HG02571 (cell line): Measurements from ENCODE around the gene DRP2.
"Not testable (repeated sequence)": the region's sequence is repeated elsewhere in the genome, so short reads cannot be mapped to it uniquely, and the experiment has no call there.

Experiments used
- ATAC-seq: cut with Tn5 transposase; IDR thresholded peaks from one replicate; pipeline ENCODE4 v1.9.1; 2021; ENCODE audit warnings: mild to moderate bottlenecking, moderate library complexity; ENCODE audit not compliant: unreplicated experiment

DRP2 gene

GRCh38 chrX:101231080-101231479, 11.5 kb downstream of the DRP2 start:
- ATAC-seq = no peak

DNA sequence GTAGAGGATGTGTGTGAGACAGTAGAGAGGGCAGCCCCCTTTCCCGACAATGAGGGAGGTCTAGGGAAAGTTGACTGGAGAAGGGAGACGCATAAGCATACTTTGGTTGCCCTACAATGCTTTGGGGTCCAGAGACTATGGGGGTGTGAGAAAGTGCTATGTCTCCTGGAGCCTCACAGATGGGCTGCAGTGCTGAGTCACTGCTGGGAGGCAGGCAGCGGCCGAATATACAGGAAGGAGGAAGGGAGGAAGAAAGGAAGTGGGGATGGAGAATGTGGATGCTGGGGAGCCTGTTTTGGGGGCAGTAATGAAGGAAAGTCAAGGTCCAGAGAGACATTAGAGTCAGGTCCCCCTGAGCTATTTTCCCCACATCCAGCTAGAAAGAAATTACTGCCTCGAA, 12.7 kb downstream of the DRP2 start:
- ATAC-seq = no peak

- ATAC-seq = no peak
Observed at GRCh38 chrX:101237041-101237440, 17.5 kb downstream of the DRP2 start.

DNA sequence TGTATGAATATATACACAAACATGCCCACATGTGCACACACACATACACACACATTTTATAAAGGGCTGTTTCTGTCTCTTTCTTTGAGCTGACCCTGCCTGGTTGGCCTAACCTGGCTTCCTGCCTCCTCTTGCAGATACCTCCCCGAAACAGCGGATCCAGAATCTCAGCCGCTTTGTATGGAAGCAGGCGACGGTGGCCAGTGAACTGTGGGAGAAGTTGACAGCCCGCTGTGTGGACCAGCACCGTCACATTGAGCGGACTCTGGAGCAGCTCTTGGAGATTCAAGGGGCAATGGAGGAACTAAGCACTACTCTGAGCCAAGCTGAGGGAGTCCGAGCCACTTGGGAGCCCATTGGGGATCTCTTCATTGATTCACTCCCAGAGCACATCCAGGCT, 21.9 kb downstream of the DRP2 start:
- no peak for ATAC-seq

DNA sequence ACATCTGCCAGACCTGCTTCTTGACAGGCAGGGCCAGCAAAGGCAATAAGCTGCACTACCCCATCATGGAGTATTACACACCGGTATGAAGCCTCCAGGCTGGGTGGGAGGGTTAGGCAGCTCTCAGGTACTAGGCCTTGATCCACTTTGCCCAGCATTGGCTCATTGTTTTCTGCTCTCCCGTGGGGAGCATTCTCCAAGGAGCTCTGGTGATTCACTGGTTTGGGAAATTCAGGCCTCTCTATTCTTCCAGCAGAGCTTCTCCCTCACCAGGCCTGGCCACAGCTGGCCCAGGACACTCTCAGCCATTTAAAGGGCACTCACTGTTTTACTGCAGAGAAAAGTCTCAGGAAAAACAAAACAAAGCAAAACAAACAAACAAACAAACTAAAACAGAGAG, 33.0 kb downstream of the DRP2 start:
- no peak for ATAC-seq

- ATAC-seq = no peak
Observed at GRCh38 chrX:101257448-101258258, 38.1 kb downstream of the DRP2 start.

DNA sequence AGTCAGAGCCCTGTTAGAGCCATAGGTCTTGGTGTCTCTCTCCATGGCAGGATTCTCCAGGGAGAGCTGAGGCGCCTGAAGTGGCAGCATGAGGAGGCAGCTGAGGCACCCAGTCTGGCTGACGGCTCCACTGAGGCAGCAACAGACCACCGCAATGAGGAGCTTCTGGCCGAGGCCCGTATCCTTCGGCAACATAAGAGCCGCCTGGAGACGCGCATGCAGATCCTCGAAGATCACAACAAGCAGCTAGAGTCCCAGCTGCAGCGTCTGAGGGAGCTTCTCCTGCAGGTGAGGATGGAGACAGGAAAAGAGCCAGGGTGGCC, 38.6 kb downstream of the DRP2 start:
- no peak for ATAC-seq

GRCh38 chrX:101260435-101260834, 40.8 kb downstream of the DRP2 start:
- ATAC-seq = no peak

DNA sequence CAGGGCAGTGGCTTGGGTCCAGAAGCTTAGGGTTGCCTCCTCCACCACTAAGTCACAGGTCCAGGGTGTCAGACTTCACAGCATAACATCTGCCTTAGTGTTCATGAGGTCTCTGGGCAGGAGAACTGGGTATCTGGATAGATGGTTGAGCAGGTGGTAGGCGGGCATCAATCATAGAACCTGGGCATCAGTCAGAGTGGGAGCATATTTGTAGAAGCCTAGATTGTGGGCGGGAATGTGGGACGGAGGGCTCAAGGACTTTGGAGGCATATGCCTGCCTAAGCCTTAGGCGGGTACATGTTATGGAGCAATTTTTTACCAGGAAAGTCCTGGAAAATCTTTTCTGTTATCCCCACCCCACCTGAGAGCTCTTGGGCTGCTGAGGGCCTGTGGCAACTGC, 43.0 kb downstream of the DRP2 start:
- ATAC-seq = no peak

- no peak for ATAC-seq
Observed at GRCh38 chrX:101263766-101264165, 44.2 kb downstream of the DRP2 start.

GRCh38 chrX:101265869-101266428, 46.4 kb downstream of the DRP2 start:
- no peak for ATAC-seq

- ATAC-seq = no peak
Observed at GRCh38 chrX:101274198-101274597, 54.6 kb downstream of the DRP2 start.

DNA sequence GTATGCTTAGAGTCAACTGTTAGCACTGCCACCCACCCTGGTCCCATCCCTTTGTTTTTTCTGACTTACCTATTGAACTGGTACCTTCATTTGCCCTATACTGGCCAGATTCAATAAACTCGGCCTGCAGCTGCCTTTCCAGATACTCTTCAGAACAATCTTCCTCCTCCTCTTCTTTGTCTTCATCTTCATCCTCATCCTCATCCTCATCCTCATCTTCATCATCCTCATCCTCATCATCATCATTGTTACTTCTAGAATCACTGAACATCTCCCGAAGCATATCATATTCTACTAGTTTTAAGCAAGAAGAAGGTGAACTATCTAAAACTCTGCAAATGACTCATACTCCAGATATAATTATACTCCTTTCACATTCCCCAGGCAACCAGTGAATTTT, 56.7 kb downstream of the DRP2 start:
- ATAC-seq = no peak

DNA sequence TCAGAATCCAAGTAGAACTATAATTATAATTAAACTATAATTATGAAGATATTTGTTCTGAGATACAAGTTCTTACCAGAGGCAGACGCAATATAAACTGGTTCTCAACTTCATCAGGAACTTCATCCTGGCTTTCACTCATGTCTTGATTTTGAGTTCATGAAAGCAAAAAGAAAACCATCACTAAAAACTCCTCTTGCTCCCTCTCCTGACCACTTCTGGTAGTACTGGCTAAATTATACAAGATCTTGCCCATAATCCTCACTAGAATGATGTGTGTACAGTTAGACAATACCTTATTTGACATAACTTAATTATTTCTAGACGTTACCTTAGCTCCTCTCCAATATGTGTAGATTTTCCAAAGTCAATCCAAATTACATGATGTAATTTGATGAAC, 67.8 kb downstream of the DRP2 start:
- no peak for ATAC-seq

DNA sequence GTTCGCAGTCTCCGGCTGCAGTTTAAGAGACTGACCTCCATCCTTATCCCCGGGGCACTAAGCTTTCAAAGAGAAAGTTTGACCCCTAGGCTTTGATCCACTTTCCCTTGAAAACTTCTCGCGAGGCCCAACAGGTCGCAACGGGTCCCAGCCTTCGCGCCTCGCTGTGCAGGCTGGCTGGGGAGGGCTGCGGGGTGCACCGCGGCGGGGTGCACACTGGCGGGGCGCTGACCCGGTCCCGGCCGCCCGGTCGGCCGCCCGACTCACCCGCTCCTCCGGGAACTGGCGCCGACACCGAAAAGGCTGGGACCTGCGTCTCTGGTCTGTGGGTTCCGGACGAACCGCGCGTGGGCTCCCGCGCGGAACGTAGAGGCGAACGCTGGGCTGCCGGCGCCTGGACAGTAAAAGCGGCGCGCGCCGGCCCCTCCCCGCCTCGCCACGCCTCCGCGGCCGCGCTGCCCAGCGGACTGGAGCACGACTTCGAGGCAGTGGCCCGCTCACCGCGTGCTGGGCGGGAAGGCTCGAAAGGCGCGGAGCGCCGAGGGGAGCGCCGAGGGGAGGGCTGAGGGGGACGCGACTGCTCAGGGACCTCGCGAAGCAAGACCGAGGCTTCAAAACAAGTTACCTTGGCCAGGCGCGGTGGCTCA, 71.5 kb downstream of the DRP2 start, which contains the start of gene TAF7L:
Gene TAF7L (minus strand): TSS at position 378 of the 647 bp plus-strand sequence. CDS start 3,791 bp downstream, outside the sequence.
- no peak for ATAC-seq

- ATAC-seq = not testable (repeated sequence)
Observed at GRCh38 chrX:101295603-101296002, 76.0 kb downstream of the DRP2 start.

DNA sequence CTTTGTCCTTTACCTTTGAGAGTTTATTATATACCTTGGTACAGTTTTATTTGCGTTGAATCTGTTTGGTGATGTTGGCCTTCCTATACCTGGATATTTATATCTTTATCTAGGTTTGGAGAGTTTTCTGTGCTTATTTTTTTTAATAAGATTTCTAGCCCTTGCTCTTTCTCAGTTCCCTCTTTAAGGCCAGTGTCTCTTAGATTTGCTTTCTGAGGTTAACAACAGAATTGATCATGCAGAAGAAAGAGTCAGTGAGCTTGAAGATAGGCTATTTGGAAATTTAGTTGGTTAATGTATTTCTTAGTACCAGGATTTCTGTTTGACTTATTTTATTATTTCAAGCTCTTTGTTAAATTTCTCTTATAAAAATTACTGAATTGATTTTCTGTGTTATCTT, 84.2 kb downstream of the DRP2 start:
- no peak for ATAC-seq
